ENCODE results near the gene OR52N1.

Gene OR52N1

DNA sequence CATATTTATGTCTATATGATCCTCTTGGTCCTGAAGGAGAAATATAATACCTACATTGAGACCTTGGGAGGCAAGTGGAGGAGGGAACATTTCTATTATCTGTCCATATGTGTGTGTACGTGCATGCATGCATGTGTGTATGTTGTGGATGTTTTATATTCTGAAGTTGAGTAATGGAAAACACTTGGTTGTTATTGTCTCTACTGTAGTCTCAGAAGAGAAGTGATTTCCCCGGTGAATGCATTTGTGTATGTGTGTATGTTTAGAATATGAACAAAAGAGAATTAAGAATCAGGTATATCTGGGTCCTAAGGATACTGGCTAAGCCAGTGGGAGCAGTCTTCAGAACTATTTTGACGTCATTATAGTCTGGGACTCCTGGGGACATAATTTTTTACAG, at the start of gene OR52N1:
Gene OR52N1, minus strand, starts transcription at position 101 of the 400 bp plus-strand sequence. CDS start 2,449 bp downstream, outside the sequence.
- H3K4me3 ChIP-seq (ENCODE audit: low read length): no peak within 1 kb of the TSS
- TF ChIP-seq ZNF274 (IDR thresholded peaks at IDR 0.05; ENCODE audit: low read depth, low read length): no peak

DNA sequence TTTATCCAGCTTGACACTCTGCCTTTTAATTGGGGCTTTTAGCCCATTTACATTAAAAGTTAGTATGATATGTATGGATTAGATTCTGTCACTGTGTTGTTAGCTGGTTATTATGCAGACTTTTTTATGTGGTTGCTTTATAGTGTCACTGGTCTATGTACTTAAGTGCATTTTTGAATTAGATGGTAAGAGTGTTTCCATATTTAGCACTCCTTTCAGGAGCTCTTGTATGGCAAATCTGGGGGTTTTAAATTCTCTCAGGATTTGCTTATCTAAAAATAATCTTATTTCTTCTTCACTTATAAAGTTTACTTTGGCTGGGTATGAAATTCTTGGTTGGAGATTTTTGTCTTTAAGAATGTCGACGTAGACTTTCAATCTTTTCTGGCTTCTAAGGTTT, 46.6 kb upstream of the OR52N1 start:
- no peak for TF ChIP-seq ZNF274 (IDR thresholded peaks at IDR 0.05; ENCODE audit: low read depth, low read length)

DNA sequence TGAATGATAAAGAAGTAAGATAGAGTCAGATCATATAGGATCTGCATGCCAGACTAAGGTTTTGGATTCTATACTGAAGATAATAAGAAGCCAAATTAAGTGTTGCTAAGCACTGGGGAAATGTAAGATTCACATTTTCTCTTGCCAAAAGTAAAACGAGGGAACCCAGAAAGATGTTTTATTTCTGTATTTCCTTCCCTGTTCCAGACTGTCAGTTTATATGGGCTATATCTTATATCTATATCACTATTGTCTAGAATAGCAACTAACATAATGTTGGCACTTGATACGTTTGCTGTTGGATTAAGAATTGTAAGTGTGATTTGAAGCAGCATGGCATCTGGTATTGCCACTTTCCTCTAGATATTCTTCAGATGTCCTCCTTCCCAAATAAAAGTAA, 42.4 kb upstream of the OR52N1 start:
- no peak overlapping the region for H3K4me3 ChIP-seq (ENCODE audit: low read length)
- no peak for TF ChIP-seq ZNF274 (IDR thresholded peaks at IDR 0.05; ENCODE audit: low read depth, low read length)

More for the DNA sequence above, 46.6 kb upstream of the OR52N1 start:
- H3K4me3 ChIP-seq (ENCODE audit: low read length): no peak overlapping the region

DNA sequence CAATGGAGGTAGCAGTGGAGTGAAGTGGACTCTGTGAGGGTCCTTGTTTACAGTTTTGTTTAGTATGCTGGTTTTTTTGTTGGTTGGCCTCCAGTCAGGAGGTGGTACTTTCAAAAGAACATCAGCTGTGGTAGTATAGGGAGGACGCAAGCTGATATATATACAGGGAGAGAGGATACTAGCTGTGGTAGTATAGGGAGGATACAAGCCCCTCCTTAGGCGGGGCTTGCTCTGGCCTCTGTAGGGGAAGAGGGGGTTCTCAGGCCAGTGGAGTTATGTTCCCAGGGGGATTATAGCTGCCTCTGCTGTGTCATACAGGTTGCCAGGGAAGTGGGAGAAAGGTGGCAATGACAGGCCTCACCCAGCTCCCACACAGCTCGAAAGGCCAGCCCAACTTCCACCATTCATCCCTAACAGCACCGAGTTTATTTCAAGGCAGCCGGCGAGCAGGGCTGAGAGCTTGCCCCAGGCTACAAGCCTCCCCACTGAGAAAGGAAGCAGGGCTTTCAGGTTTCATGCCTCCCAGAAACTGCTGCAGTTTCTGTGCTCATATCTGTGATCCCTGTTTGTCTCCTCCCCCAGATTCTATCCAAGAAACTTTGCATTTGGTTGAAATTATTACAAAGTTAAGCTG, 40.2 kb upstream of the OR52N1 start:
- TF ChIP-seq ZNF274 (IDR thresholded peaks at IDR 0.05; ENCODE audit: low read depth, low read length): no peak

DNA sequence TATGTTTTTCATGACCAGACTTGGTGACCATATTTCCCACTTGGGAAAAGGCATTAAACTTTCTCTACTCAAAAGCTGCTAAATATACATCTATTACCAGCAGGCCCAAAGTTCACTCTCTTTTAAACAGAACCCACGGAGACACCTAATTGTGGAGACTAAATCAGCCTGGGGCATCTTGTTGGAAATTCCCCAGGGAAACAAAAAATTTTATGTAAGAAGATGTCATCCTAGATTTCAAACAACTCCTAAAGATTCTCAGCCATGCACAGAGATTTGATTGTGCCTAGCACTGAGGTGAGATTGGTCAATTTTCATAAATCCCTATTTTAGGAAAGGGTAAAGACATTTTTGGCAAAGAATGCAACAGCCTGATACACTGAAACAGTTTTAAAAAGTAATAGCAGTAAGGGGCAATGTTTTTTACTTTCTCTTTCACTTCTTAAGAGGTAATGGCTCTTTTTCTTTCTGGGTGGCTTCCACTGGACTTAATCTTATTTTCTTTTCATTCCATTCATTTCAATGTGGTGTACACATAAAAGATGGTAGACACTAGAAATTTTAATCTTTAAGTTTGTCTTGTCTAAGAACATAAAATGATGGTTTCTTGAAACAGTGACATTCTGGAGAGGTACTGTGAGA, 27.3 kb upstream of the OR52N1 start:
- TF ChIP-seq ZNF274 (IDR thresholded peaks at IDR 0.05; ENCODE audit: low read depth, low read length): no peak
- no peak overlapping the region for H3K4me3 ChIP-seq (ENCODE audit: low read length)

More for the DNA sequence above, 40.2 kb upstream of the OR52N1 start:
- H3K4me3 ChIP-seq (ENCODE audit: low read length): no peak overlapping the region

DNA sequence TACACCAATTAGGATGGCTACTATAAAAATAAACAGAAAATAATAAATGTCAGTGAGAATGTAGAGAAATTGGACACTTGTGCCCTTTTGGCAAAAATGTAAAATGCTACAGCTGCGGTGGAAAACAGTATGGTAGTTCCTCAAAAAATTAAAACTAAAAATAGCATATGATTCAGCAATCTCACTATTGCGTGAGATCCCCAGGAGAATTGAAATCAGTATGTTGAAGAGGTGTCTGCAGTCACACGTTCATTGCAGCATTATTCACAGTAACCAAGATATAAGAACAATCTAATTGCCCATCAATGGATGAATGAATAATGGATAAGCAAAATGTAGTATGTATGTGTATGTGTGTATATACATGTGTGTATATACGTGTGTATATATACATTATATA, 24.5 kb upstream of the OR52N1 start:
- no peak overlapping the region for H3K4me3 ChIP-seq (ENCODE audit: low read length)
- no peak for TF ChIP-seq ZNF274 (IDR thresholded peaks at IDR 0.05; ENCODE audit: low read depth, low read length)

DNA sequence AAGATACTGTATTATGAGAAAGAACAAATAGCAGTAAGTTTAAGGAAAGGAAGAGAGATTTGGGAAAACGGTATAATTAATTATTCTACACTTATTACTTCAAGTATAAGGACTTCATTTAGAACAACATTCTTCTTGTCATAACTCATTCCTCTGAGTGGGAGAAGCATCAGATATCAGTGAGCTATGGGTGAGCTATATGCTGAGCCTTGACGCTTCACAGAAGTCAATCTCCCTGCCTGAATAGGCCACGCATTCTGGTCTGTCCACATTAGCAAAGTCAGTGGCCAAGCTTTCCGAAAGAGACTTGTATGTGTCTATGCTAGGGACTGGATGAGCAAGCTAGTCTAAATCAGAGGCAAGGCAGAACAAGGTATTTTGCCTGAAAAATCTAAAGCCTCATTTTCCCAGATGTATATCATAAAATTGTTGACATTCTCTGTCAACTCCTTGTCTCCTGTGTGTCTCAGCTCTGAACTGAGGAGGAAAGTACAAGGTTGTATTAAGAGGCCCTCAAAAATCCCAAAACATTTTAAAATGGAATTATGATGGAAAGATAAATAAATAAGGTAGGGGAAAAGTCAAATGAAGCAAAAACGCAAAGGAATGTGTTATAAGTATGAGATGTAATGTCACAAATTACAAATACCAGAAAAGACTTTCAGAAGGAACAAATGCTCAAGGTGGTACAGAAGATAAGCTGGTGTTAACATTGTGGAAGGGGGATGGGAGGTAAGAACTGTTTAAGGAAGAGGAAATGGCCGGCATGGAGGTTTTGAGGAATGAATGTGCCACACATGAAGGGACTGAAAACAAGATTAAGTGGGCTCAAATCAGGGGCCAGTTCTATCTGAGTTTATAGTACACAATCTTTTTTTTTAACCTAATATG, 19.1 kb upstream of the OR52N1 start:
- no peak for TF ChIP-seq ZNF274 (IDR thresholded peaks at IDR 0.05; ENCODE audit: low read depth, low read length)
- no peak overlapping the region for H3K4me3 ChIP-seq (ENCODE audit: low read length)

DNA sequence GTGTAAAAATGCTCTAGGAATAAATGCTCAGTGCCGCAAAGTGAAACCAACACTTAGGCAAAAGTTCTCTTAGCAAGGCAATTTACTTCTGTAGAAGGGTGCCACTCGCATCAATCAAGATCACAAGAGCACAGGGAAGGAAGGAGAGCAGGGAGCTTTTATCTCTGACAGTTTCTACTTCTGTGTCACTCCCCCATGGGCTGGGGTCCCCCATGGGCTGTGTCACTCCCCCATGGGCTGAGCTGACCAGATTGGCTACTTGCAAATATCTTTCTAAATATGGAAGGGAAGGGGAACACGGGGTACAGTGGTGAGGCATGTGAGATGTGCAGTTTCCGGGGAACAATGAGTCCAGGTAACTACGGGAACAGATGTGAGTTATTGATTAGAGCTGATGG, 18.1 kb upstream of the OR52N1 start:
- peak overlapping the region; percentile 56; the same call in 1 of the 2 replicates for H3K4me3 ChIP-seq (ENCODE audit: low read length)
- TF ChIP-seq ZNF274 (IDR thresholded peaks at IDR 0.05; ENCODE audit: low read depth, low read length): no peak

DNA sequence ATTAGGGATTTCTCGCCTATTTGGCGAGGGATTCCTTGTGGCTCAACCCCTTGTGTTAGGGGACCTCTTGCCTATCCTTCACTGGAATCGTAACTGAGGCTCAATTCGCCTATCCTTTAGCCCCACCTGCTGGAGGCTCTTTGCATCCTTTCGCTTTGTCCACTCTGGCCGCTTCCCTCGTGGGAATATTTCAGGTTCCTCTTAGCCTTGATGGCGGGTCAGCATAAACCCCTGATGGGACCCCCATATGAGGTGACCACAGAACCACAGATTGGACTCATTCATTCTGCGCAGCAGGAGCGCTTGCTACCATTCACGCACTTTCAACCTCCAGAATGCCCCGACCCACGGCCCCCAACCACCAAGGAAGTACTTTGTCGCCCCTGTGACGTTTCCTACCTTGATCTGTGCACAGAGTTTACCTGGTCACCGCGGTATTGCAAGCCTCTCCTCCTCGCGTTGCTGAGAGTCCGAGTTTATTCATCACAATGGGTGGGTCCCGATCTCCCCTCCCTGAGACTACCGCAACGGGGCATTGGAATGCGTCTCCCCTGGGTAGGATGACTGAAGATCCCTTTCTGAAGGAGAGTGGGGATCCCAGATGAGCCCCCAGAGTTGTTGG, 17.5 kb upstream of the OR52N1 start, which contains the start of gene OR52N2:
Gene OR52N2, plus strand, starts transcription at position 425 of the 622 bp plus-strand sequence. CDS start 11,412 bp downstream, outside the sequence.
- H3K4me3 ChIP-seq (ENCODE audit: low read length): peak within 1 kb of the TSS; percentile 56; the same call in 1 of the 2 replicates
- no peak for TF ChIP-seq ZNF274 (IDR thresholded peaks at IDR 0.05; ENCODE audit: low read depth, low read length)

DNA sequence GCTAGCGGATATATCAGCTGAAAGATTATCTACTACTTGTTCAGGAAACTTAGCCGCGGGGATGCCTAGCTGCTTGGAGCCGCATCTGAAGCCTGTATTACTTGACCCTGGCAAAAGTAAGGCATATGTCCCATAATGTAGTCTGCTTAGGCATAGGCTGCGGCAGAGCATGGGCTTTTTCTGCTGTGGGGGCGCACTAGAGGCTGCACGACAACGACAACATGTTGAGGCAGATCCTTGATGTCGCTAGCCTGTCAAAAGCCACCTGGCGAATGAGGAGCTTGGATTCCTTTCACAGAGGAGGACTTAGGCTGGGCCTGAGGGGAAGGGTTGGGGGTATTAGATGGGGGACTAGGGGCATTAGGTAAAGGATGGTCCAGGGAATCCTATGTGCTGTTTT, 16.5 kb upstream of the OR52N1 start:
- H3K4me3 ChIP-seq (ENCODE audit: low read length): no peak overlapping the region
- TF ChIP-seq ZNF274 (IDR thresholded peaks at IDR 0.05; ENCODE audit: low read depth, low read length): no peak

DNA sequence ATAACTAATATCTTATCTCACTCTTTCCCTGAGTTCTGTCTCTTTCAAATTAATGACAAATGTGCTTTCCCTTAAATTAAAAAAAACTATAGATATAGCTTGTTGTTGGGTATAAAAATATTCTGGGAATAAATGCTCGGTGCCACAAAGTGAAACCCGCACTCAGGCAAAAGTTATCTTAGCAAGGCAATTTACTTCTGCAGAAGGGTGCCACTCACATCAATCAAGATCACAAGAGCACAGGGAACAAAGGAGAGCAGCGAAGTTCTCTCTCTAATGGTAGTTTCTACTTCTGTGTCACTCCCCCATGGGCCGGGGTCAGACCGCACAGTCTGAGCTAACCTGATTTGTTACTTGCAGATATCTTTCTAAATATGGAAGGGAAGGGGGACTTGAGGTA, 12.9 kb upstream of the OR52N1 start:
- TF ChIP-seq ZNF274 (IDR thresholded peaks at IDR 0.05; ENCODE audit: low read depth, low read length): no peak
- H3K4me3 ChIP-seq (ENCODE audit: low read length): no peak overlapping the region

DNA sequence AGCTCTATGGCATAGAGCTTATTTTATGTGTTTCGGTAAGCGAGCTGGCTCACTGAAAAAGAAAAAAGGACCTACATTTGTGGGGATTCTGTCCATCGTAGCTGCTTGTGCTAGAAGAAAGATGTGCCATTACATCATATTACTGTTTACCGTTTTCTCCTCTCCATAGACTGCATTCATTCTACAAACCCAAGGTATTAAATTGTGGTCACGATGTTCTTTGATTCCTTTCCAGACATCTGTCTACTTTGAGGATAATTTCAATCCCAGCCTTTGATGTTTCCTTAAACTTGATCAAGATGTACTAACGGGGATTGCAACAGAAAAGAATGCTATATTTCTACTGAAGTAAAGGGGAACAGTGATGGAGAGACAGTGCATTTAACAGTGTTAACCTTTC, 5.5 kb upstream of the OR52N1 start:
- TF ChIP-seq ZNF274 (IDR thresholded peaks at IDR 0.05; ENCODE audit: low read depth, low read length): no peak
- no peak overlapping the region for H3K4me3 ChIP-seq (ENCODE audit: low read length)

DNA sequence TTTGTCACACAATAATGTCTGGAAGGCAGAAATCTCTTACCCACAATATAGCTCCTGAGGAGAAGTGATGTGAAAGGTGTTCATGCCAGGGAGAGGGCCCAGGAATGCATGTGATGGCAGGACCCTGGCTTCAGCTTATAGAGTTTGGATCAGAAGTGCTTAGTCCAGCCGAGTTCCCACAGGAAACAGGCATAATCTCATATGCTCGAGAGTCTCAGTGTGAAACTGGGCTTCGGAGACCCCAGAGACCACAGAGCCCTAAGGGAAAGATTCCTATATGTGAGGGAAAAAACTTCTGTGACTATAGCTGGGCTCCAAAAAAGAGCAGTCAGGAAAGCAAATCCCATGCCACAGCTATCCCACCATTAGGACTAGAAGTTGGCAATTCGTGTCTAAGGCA, 7.8 kb downstream of the OR52N1 start, which contains the start of gene OR52N5:
Gene OR52N5, minus strand, starts transcription at position 101 of the 400 bp plus-strand sequence. CDS start 4,721 bp downstream, outside the sequence.
- no peak for TF ChIP-seq ZNF274 (IDR thresholded peaks at IDR 0.05; ENCODE audit: low read depth, low read length)
- no peak within 1 kb of the TSS for H3K4me3 ChIP-seq (ENCODE audit: low read length)

DNA sequence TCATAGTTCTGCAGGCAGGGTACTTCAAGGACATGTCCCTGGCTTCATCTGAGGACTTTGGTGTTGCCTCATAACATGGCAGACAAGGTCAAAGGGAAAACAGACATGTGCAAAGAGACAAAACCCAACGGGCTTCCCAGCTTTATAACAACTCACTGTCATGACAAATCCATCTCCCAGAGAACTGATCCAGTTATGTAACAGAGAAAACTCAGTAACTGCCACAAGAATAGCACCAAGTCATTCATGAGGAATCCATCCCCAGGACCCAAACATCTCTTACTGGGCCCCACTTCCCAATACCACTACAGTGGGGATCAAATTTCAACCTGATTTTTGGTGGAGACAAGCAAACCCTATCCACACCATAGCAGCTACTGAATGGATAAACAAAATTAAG, 24.0 kb downstream of the OR52N1 start:
- no peak for TF ChIP-seq ZNF274 (IDR thresholded peaks at IDR 0.05; ENCODE audit: low read depth, low read length)
- no peak overlapping the region for H3K4me3 ChIP-seq (ENCODE audit: low read length)

Measured in GM08714 (cell line).